HG02642 (cell line): ENCODE data around the gene PTPRJ.

ENCODE experiments used
- ATAC-seq: cut with Tn5 transposase; IDR thresholded peaks from one replicate; pipeline ENCODE4 v1.9.1; 2021; ENCODE audit warnings: mild to moderate bottlenecking; ENCODE audit not compliant: unreplicated experiment, poor library complexity

Gene PTPRJ

DNA sequence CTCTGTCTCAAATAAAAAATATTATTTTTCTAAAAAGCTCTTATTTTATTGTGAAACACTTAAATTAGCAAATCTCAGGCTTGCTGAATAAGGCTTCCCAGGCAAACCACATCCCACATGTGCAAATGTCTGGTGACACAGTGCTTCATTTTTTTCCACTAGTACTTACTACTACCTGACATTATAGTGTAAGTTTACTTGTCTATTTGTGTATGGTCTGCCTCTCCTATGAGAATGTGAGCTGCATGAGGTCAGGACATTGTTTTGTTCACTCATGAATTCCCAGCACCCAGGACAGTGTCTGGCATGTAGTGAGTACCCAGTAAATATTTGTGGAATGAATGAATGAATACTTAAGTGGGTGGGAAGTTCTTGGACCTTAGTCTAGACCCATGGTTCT is 103.1 kb downstream of the PTPRJ start:
- no peak for ATAC-seq

DNA sequence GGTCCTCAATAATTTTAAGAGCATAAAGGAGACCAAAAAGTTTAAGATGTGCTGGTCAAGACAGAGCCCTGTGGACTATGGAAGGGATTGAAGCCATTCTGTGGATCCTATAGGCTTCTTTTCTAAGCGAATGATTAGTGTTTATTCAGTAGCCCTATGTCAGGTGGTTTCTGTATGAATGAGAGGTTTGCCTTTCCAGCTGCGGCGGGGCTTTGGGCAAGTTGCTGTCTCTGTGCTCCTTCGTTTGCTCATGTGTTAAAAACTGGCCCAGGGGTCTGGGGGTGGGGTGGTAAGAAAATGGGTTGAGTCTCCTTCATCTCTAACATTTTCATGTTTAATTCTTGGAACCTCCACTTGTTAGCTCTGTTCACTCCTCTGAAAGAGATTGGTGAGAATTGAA is 105.3 kb downstream of the PTPRJ start:
- no peak for ATAC-seq

DNA sequence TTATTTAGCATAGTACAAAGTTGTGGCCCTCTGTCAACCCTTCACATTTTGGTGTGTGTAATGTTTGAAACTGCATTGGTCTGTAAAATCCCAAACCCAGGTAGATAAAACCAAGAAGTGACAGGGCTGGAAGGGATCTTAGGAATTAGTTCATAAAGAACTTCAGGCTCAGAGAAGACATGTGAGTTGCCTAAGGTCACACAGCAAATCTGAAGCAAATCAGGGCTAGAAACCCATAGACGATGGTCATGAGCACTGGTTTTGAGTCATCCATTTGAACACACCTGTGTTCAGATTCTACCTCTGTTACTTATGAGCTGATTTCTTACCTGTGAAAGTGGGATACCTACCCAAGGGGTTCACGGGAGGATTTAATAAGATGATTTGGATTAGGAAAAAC is 107.1 kb downstream of the PTPRJ start:
- no peak for ATAC-seq

DNA sequence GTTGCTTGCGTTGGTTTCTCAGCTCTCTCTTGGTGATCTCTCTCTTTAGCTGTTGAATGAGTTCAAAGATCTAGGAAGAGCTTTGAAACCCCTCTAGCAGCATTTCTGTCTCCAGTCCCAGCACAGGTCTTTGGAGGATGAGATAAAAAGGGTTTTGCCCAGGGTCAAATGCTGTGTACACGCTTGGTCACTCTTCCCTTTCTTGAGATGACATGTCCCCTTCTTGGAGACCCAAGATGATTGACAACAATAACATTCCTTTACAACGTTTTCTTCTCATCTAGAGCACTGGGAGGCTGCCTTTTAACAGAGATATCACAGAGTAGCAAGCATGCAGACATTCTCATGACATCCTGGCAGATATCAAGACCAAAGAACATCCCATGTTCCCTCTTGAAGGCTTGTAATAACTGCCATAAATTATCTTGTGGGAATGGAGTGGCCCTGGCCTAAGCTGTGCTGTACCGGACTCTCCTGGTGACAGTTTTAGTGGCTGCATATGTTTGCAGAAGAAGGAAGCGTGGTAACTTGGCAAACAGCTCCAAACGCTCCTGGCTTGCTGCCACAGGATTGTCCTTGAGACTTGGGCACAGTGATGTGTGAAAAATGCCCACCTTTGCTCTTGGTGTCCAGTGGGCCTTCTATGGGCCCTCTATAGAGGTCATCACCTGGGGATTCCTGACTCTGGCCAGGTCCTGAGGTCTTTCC is 107.8 kb downstream of the PTPRJ start:
- no peak for ATAC-seq

DNA sequence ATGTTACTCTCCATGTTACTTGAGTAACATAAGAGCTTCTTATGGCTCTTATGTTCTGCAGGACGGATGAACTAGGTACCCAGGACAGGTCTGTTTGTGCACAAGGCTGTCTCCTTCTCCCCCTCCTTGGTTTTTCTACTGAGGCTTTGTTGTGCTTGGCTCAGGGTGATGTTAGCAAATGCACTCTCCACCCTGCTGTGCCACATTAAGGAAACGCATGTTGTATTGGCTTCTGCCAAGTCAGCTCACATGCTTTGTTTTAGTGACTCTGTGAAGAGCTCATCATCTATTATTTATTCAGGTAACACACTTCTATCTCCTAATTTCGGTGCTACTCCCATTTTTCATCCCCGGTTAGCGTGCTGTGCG is 108.3 kb downstream of the PTPRJ start:
- no peak for ATAC-seq

DNA sequence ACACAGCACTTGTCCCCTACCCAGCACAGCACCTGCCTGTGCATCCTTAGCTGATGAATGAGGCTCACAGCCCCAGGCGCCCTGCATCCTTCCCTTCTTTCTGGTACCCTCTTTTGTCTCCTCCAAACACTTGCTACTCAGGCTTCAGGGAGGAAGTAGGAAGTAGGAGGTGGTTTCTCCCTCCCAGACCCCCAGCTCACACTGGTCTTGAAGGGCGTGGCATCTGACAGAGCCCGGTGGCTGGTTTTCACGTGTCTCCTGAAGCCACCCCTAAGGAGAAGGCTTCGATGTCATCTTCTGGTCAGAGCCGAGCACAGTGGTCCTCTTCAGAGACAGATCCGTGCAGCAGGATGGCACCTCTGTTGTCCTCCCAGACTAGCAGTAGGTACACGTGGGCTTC is 109.8 kb downstream of the PTPRJ start:
- ATAC-seq: no peak

DNA sequence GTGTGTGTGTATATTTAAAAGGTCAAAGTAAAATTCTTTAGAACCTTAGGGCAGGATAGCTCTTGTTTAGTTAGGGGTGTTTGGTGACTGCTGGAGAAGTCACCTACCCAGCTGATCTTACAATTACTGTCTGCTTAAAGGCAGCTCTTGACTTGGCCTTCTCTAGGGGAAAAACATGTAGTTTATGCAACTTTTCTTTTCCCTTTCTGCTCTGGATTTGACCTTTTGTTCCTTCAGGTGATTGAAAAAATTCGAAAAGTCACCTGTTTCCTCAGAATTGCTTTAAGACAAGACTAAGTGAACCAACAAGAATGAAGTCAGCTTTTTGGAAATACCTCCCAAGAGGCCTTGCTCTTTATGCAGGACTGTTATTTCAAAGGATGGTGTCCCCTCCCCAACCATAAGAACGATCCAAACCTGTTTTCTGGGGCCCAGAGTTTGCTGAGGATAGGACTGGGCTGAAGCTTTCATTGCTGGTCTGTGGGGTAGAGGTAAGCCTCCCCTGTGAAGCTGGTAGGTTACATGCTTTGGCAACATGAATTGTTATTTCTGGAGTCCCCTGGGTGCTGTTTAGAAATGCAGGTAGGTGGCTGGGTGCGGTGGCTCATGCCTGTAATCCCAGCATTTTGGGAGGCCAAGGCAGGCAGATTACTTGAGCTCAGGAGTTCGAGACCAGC is 111.2 kb downstream of the PTPRJ start:
- no peak for ATAC-seq

DNA sequence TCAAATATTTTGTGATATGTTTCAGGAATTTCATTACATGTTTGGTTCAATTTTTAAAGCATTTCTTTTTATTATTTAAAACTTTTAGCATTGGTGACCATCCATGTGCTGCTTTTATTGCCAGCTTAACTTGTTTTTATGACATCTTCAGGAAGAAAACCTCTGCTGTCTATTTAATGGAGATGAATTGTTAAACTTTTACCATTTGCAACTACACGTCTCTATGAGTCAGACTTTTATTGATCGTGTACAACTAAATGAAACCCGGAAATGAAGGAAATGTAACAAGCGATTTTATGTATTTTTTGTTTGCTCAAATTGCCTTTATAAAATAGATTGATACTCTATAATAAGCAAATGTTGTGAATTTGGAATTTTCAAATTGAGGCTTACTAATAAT is 113.0 kb downstream of the PTPRJ start:
- no peak for ATAC-seq

DNA sequence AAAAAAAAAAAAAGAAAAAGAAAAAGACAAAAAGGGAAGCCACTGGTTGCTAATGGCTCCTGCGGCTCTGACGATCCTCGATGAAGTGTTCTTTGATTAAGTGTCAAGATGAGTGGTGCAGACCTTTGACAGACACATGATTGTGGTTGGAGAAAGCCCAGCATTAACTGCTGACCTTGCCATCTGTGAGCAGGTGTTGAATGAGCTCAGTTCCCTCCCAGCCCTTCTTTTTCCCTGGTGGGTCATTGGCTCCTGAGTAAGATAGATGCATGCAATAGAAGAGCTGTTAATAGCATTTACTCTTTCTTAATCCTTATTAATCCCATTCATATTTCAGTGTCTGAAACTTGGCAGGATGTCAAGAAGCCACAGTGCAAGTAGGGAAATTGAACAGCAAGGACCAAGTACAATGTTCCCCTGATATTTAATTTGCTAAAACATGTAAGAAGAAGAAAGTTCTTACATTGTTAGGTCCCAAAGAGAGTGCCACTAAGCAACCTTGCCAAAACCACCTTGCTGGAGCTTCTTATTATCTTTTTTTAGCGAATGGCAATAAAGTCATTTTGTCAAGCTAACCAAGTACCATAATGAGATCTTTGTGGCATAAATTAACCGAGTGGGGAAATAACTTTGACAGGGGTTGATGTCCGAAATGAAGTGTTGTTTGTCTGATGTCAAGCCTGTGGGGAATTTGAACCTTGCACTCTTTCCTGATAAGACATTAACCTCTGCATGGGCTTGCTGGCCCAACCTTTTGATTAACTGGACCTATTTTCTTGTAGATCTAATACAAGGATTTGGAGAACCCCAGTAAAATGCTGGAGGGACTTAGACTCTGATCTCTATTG is 113.7 kb downstream of the PTPRJ start:
- no peak for ATAC-seq

DNA sequence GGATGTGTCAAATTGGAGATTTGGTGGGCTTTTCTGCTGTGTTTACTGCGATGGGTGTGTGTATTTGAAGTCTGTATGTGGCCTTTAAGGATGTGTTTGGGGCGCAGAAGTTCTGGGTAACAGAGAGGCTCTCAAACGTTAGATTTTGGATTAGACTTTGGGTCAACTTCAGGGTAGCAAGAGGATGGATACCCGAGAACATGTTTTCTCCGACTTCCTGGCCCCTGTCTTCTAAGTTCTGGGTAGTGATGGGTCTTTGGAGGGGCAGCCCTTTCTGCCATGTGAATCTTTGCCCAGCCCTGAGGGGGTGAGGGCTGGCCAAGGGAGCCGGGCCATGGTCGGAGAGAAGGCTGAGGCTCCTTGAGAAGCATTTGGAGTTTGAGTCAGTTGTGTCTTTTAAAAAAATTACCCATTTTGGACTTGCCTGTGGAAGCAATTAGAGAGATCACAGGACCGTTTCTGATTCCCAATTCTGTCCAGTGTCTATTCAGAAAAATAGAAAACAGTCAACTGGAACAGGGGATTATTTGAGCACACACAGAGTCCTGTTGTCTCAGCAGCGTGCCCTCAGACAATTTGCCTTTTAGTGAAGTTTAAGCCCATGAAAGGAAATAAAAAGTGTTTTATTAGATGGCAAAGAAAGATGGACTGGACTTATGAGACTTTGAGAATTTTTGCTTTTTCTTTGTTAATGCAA is 114.4 kb downstream of the PTPRJ start:
- no peak for ATAC-seq

DNA sequence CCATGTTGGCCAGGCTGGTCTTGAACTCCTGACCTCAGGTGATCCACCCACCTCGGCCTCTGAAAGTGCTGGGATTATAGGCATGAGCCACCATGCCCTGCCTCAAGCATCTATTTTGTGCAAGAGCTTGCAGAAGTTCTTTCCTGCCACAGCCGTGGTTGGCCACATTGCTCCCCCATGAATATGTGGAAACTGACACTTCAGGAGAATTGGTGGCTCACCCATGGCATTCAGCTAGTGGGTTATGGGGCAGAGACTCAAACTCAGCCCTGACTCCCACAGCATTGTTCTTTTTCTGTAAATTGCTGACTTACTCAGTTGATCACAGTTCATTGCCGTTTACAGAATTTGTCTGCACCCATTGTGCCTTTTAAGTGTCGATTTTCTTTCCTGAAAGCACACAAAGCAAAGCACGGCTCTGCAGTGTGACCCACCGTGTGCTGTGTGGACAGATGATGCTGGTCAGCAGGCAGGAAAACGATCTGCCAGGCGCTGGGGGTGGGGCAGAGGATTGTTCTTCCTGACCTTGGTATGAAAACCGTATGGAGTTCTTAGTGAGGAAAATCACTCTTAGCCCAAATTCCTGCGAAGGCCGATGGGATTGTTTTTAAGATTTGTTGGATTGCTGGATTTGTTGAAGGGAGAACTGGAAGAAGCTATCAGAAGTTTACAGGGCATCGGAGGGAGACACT is 115.6 kb downstream of the PTPRJ start:
- no peak for ATAC-seq

DNA sequence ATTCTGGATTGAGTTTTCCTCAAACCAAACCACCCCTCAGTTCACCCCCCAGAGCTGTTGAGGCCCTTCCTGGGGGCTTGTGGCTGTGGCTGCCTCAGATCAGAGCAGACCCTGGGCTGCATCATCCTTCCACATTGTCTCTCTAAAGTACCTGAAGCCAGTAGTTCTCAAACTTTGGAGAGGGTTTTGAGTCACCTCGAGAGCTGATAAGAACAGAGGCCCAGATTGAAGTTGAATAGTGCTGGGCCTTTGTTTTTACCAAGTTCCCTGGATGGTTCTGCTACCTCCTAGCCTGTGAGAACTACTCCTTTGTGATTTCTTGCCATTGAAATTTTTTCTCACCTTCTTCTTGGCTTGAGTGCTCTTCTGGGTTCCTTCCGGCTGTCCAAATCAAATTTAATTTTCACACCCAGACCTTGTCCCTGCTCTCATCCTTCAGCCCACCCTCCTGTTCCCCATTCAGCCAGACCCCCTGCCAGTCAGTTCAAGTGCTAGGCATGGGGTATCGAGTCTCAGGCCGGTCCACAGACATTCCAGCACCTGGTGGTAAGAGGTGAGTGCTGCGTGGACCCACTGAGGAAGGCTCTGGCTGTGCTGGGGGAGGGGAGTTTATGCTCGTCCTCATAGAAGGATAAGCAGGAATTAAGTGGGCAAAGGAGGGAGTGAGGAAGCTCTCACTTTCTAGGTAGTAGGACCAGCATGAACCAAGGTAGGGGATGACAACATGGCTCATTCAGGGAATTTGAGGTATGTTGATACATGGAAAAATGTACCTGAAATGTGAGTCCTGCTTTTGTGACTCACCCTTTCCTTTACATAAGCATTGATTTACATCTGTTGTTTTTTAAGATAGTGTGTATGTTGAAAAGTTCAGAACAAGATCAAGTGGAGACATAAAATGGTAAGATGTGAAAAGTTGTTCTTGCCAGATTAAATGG is 116.5 kb downstream of the PTPRJ start:
- ATAC-seq: no peak

DNA sequence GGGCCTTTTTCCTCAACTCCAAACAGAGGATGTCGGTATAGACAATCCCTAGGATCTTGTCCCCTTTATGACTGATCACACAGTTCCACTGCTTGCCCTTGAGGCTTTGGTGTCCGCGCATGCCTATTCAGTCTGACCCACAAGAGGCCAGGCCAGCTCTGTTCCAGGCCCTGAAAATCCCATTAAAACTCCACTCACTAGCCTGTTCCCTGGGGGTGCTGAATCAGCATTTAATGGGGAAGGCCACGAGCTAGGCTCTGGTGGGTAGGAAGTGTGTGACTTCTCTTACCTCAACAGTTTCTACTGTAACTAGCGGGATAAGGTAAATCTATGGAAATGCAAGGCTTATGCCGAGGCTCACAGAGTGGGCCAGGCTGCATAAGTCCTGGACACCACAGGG is 117.7 kb downstream of the PTPRJ start:
- no peak for ATAC-seq

DNA sequence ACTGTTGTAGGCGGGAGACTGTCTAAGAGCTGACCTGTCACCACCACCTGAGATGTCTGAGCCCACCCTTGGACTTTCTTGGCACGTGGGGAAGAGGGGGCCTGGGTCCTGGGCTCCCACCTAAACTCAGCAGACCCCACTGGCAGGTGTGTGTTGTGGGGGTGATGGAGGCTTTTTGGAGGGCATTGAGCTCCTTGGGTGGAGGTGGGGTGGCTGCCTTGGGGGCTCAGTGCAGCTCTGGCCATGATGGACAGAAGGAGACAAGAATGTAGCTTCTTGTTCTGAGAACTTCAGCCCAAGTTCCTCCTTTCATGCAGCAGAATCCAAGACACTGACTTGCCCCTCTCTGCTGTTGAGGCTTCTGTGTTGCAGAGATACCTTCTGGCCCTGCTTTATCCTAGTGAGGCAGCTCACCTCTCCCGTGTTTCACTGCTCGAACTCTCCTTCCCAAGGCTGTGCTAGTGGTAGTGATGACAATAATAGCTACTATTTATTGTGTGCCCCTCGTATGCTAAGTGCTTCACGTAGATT is 119.6 kb downstream of the PTPRJ start:
- no peak for ATAC-seq

DNA sequence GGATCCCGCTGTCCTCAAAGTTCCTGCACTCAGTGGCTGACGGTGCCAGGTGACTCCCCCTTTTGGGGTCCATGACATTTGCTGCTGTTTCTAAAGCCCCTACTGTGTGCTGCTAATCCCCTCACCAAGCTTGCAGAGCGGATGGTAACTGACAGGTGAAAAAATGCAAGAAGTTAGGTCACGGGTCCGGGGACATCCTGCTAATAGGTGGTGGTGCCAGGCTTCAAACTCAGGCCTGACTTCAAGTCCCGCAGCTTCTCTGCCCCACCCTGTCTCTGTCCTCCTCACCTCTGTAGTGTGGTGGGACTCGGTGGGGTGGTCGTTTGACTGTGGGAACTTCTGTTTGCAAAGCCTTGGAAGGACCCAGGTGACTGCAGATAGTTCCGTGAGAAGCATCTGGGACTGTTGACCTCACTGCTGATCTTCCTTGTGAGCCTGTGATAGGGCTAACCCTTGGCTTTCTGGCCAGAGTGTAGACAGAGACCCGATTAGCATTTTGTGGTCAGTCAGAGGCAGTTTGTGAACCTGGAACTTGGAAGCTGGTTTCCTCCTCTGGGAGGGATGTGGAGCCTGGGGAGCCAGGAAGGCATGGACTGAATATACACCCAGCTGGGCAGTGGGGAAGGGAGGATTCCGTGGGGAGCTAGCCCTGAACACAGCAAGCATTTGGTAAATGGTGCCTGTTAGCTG is 120.8 kb downstream of the PTPRJ start:
- ATAC-seq: no peak

DNA sequence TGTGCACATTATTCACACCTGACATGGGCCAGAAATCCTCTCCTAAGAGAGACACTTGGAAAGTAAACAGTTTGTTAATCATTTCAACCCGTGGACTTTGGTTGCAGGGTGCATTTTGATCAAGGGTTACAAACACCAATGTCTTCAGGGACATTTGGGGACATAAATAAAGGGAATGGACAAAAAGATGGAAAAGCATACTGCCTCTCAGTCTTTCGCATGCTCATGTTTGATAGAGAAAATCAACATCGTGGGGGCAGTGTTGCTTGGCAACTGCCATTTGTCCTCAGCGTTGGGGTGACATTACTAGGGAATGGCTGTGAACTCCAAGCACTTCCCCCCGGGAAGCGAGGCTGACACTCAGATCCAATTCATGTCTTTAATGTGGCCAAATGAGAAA is 121.6 kb downstream of the PTPRJ start:
- no peak for ATAC-seq

DNA sequence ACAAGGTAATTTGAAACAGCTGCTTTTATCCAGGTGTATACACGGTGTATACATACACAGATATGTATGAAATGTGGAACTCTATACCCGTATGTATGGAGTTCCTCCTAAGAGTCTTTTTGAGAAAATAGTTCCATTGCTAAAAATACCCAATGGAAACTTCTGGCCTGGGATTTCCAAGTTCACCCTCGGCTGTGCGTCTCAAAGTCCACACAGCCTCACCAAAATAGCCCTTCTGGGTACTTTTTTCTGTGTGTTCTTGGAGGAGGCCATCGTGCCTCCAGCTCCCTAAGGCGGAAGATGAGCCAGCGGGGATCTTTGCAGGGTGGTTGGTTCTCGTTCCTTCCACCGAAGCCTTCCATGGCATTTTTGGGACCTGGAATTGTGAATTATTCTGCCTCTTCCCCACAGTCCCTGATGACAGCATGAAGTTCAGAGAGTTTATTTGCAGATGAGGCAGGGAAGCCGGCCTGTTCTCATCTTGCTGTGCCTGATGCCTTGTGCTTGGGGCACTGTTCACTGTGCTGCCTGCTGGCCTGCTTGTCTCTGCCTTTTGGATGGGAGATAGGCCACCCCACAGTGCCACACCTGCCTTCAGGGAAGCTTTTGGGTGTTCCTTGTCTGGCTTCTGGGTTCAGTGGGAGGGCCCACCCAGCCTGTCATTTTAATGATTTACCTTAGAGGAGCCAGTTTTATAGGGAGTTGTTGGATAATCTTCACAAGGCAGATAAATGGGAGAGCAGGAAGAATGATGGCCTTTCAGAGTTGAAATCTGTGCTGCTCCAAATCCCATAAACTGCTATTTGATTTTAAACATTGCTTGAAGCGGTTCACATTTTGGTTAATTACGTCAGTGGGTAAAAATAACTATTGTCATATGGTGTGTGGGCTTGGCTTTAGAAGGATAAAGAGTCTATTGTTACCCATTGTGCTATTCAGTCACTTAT is 123.5 kb downstream of the PTPRJ start:
- no peak for ATAC-seq
